ENCODE results near the gene FADS6. TPM values are rescaled to one million over a fixed set of nuclear protein-coding genes. Genes with fewer than 3 reads are reported as not detected.

The FADS6 gene
- total and polyA plus RNA-seq, 2 donors = 0.48 to 0.96 TPM

- 89% methylated on average over 4 of the region's 4 CpGs for WGBS
- Histone ChIP-seq H3K4me3 (ENCODE audit: low read depth, low read length) (no peak overlapping the region), H3K36me3 (ENCODE audit: insufficient read depth) (no peaks in the 10 kb centered on the region), H3K27ac (ENCODE audit: low read depth) (no peak overlapping the region), H3K4me1 (ENCODE audit: insufficient read depth) (no peaks in the 10 kb centered on the region)
- DNase-seq (ENCODE audit: extremely low spot score) = no peak
These were observed 38.1 kb downstream of the FADS6 start for GRCh38 chr17:74855323-74855722.

- H3K4me1 ChIP-seq (ENCODE audit: insufficient read depth) = no peaks in the 10 kb centered on the region
- no peak overlapping the region for H3K4me3 ChIP-seq (ENCODE audit: low read depth, low read length)
- WGBS = 91% methylated on average over 17 of the region's 17 CpGs
- H3K36me3 ChIP-seq (ENCODE audit: insufficient read depth) = no peaks in the 10 kb centered on the region
- DNase-seq (ENCODE audit: extremely low spot score) = no peak
- H3K27ac ChIP-seq (ENCODE audit: low read depth) = no peak overlapping the region
These were observed 38.6 kb downstream of the FADS6 start for GRCh38 chr17:74854792-74855191.

DNA sequence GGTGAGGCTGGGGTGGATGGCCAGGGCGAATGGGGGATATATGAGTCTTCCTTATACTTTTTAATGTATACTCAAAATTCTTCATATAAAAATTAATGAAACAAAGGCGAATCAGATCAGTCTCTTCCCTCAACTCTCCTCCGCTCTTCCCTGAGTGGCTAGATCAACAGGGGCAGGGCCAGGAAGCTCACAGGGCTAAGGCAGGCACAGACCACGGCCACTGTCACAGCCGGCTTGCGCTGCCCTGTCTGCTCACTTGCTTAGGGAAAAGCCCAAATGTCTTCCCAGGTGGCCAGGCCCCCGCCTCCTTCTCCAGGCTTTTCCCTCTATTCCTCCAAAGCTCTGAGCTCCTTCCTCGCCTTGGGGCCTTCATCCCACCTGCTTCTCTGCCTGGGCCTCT, 39.8 kb downstream of the FADS6 start:
- 74% methylated on average over 8 of the region's 8 CpGs for WGBS
- no peaks in the 10 kb centered on the region for H3K36me3 ChIP-seq (ENCODE audit: insufficient read depth)
- H3K27ac ChIP-seq (ENCODE audit: low read depth) = no peak overlapping the region
- DNase-seq (ENCODE audit: extremely low spot score) = no peak
- no peaks in the 10 kb centered on the region for H3K4me1 ChIP-seq (ENCODE audit: insufficient read depth)
- H3K4me3 ChIP-seq (ENCODE audit: low read depth, low read length) = no peak overlapping the region

GRCh38 chr17:74853048-74853397, 40.4 kb downstream of the FADS6 start:
- DNase-seq (ENCODE audit: extremely low spot score) = no peak
- H3K4me3 ChIP-seq (ENCODE audit: low read depth, low read length) = no peak overlapping the region
- 17% methylated on average over 9 of the region's 9 CpGs for WGBS
- H3K4me1 ChIP-seq (ENCODE audit: insufficient read depth) = no peaks in the 10 kb centered on the region
- no peak overlapping the region for H3K27ac ChIP-seq (ENCODE audit: low read depth)
- H3K36me3 ChIP-seq (ENCODE audit: insufficient read depth) = no peaks in the 10 kb centered on the region

DNA sequence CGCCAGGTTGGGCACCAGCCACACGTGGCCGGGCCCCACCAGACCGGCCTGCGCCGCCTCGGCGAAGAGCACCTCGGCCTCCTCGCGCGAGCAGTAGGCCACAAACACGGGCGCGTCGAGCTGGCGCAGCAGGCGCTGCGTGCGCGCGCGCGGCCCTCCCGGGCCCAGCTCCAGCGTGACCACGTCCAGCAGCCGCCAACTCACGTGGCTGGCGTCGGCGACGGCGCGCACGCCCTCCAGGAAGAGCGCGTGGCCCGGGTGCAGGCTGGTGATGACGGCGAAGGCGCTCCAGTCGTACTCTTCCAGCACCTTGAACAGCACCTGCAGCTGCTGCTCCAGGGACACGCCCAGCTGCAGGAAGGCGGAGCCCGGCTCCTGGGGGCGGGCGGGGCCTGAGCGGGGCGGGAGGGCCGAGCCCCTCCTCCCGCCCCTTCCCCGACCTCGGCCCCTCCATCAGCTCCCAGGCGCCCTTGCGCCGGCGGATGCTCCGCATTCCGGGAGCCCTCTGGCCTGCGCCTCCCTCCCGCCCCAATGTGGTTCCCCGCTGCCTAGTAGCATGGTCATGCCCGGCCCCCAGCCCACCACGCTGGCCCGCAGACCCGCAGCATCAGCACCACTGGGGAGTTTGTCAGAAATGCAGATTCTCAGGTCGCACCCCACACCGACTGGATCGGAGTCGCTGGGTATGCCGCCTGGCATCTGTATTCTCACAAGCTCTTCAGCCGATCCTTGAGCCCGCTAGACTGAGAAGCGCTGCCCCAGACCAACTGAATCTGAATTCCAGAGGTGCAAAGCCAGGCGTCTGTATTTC, 41.0 kb downstream of the FADS6 start:
- Histone ChIP-seq H3K4me3 (ENCODE audit: low read depth, low read length) (no peak overlapping the region), H3K4me1 (ENCODE audit: insufficient read depth) (no peaks in the 10 kb centered on the region), H3K36me3 (ENCODE audit: insufficient read depth) (no peaks in the 10 kb centered on the region), H3K27ac (ENCODE audit: low read depth) (no peak overlapping the region)
- no peak for DNase-seq (ENCODE audit: extremely low spot score)
- 9% methylated on average over 76 of the region's 76 CpGs for WGBS

GRCh38 chr17:74851612-74852236, 41.7 kb downstream of the FADS6 start:
- no peak for DNase-seq (ENCODE audit: extremely low spot score)
- no peaks in the 10 kb centered on the region for H3K36me3 ChIP-seq (ENCODE audit: insufficient read depth)
- no peak overlapping the region for H3K27ac ChIP-seq (ENCODE audit: low read depth)
- no peak overlapping the region for H3K4me3 ChIP-seq (ENCODE audit: low read depth, low read length)
- H3K4me1 ChIP-seq (ENCODE audit: insufficient read depth) = no peaks in the 10 kb centered on the region
- whole genome bisulfite sequencing = 62% methylated on average over 29 of the region's 29 CpGs

DNA sequence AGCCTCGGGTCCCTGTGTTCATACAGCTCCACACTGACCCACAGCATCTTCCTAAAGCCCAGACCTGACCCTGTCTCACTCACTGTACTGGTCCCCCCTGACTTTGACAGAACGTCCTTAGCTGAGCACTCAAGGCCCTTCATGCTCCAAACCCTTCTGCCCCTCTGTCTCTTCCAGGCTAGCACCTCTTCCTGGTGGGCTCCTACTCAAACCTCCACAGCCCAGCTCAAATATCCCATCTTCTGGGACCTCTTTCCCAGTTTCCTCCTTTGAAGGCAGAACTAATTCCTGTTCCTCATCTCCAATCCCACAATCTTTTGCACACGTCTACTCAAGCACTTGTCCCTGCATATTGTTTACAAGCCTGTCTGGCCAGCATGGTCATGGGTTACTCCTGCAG, 42.5 kb downstream of the FADS6 start:
- DNase-seq (ENCODE audit: extremely low spot score) = no peak
- Histone ChIP-seq H3K36me3 (ENCODE audit: insufficient read depth) (no peaks in the 10 kb centered on the region), H3K4me3 (ENCODE audit: low read depth, low read length) (no peak overlapping the region), H3K27ac (ENCODE audit: low read depth) (no peak overlapping the region), H3K4me1 (ENCODE audit: insufficient read depth) (no peaks in the 10 kb centered on the region)
- WGBS = 60% methylated on average over 3 of the region's 3 CpGs

GRCh38 chr17:74850310-74850709, 43.1 kb downstream of the FADS6 start:
- no peak overlapping the region for H3K4me3 ChIP-seq (ENCODE audit: low read depth, low read length)
- no peak for DNase-seq (ENCODE audit: extremely low spot score)
- no peaks in the 10 kb centered on the region for H3K4me1 ChIP-seq (ENCODE audit: insufficient read depth)
- 81% methylated on average over 17 of the region's 17 CpGs for WGBS
- no peak overlapping the region for H3K27ac ChIP-seq (ENCODE audit: low read depth)
- H3K36me3 ChIP-seq (ENCODE audit: insufficient read depth) = no peaks in the 10 kb centered on the region

DNA sequence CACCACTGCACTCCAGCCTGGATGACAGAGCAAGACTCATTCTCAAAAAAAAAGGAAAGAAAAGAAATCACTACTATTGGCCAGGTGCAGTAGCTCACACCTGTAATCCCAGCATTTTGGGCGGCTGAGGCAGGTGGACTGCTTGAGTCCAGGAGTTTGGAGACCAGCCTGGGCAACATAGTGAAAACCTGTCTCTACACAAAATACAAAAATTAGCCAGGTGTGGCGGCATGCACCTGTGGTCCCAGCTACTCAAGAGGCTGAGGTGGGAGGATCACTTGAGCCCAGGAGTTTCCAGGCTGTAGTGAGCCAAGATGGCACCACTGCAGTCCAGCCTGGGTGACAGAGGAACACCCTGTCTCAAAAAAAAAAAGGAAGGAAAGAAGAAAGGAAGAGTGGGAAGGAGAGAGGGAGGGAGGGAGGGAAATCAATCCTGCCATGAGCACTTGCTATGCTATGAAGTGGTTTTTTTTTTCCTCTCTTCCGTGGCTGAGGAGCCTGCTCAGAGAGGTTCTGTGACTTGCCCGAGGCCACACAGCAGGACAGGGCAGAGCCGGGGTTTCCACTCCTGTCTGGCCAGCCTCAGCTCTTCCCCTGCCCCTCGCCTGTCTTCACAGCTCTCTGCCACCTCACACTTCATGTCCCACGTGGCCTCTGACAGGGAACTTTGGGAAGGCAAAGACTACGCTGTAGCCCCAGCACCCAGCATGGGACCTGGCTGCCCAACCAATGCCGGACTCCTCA, 44.6 kb downstream of the FADS6 start:
- Histone ChIP-seq H3K36me3 (ENCODE audit: insufficient read depth) (no peaks in the 10 kb centered on the region), H3K4me3 (ENCODE audit: low read depth, low read length) (no peak overlapping the region), H3K4me1 (ENCODE audit: insufficient read depth) (no peaks in the 10 kb centered on the region), H3K27ac (ENCODE audit: low read depth) (no peak overlapping the region)
- DNase-seq (ENCODE audit: extremely low spot score) = no peak
- 71% methylated on average over 9 of the region's 9 CpGs for WGBS

DNA sequence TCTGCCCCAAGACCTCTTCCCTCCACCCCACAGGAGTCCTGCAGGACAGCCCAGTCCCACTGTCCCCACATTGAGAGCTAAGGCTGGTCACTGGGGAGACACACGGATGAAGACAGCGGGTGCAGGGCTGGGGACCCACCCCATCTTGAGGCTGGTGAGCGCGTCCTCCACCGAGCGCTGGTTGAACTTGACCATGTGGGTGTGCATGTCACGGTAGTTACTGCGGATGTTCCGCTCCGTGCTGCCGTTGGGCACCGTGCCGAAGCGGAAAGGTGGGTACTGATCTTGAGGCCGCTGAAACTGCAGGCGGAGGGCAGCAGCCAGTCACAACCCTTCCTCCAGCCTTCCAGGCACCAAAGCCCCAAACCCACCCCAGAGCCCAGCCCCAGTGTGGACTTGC, 46.8 kb downstream of the FADS6 start:
- WGBS = 94% methylated on average over 16 of the region's 16 CpGs
- Histone ChIP-seq H3K27ac (ENCODE audit: low read depth) (no peak overlapping the region), H3K4me1 (ENCODE audit: insufficient read depth) (no peaks in the 10 kb centered on the region), H3K36me3 (ENCODE audit: insufficient read depth) (no peaks in the 10 kb centered on the region), H3K4me3 (ENCODE audit: low read depth, low read length) (no peak overlapping the region)
- DNase-seq (ENCODE audit: extremely low spot score) = no peak

- Histone ChIP-seq H3K4me1 (ENCODE audit: insufficient read depth) (no peaks in the 10 kb centered on the region), H3K36me3 (ENCODE audit: insufficient read depth) (no peaks in the 10 kb centered on the region), H3K27ac (ENCODE audit: low read depth) (no peak overlapping the region), H3K4me3 (ENCODE audit: low read depth, low read length) (no peak overlapping the region)
- DNase-seq (ENCODE audit: extremely low spot score) = no peak
- WGBS = 34% methylated on average over 26 of the region's 26 CpGs
These were observed 50.1 kb downstream of the FADS6 start for GRCh38 chr17:74843352-74843627.

GRCh38 chr17:74842599-74843351, 50.7 kb downstream of the FADS6 start:
- 2% methylated on average over 88 of the region's 88 CpGs for WGBS
- no peaks in the 10 kb centered on the region for H3K36me3 ChIP-seq (ENCODE audit: insufficient read depth)
- no peaks in the 10 kb centered on the region for H3K4me1 ChIP-seq (ENCODE audit: insufficient read depth)
- DNase-seq (ENCODE audit: extremely low spot score) = no peak
- peak overlapping the region; percentile 9 for H3K4me3 ChIP-seq (ENCODE audit: low read depth, low read length)
- no peak overlapping the region for H3K27ac ChIP-seq (ENCODE audit: low read depth)

DNA sequence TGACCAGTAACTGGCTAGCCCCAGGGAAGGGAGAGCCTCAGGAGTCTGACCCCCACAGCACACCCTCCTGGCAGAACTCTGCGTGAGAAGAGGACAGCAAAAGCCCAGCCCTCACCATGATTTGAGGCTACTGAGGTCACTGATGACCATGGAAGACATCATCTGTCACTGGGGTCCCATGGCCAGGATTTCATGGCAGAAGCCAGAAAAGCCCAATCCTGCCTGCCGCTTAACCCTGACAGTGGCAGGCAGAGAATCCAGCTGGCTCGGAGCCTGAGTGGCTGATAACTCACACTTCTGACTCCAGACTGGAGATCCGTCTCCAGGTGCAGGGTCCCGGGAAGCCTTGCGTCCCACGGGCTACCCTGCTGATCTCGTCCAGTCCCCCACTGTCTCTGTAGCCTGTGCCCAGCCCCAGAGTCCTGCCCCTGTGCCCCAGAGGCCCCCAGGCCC, 51.3 kb downstream of the FADS6 start:
- Histone ChIP-seq H3K27ac (ENCODE audit: low read depth) (no peak overlapping the region), H3K4me3 (ENCODE audit: low read depth, low read length) (no peak overlapping the region), H3K36me3 (ENCODE audit: insufficient read depth) (no peaks in the 10 kb centered on the region), H3K4me1 (ENCODE audit: insufficient read depth) (no peaks in the 10 kb centered on the region)
- no peak for DNase-seq (ENCODE audit: extremely low spot score)
- WGBS = 35% methylated on average over 8 of the region's 8 CpGs

Data from urinary bladder (tissue), 4 donors.